ENCODE data around the gene XRCC3. TPM values are rescaled to one million over a fixed set of nuclear protein-coding genes. Genes with fewer than 3 reads are reported as not detected.
A peak's percentile ranks its signal among the peaks of the same experiment; 100 is the strongest.

Gene XRCC3
- total and polyA plus RNA-seq, 2 of the 8 experiments (the other 6 are each of a cell fraction or from before 2014, with no cell fraction given) = 36.9 to 41.8 TPM

- Histone ChIP-seq H3K18ac (ENCODE audit: extremely low read depth, low read length) (no peak overlapping the region), H2BK15ac (ENCODE audit: low read length) (no peak overlapping the region), H2AK5ac (ENCODE audit: low read depth, low read length) (no peak overlapping the region), H3K79me2 (ENCODE audit: control insufficient read depth in 1 of 2, insufficient read depth in 2 of 2, low read length in 2 of 2) (no peaks in the 10 kb centered on the region), H3K14ac (ENCODE audit: insufficient read length) (no peak overlapping the region), H2BK120ac (replicated peaks; ENCODE audit: low read depth, low read length) (no peak overlapping the region), H4K20me1 (replicated peaks in 1 of 2; ENCODE audit: control insufficient read depth in 1 of 2, insufficient read depth in 2 of 2, low read length in 2 of 2) (no peaks in the 10 kb centered on the region), H3K23ac (ENCODE audit: insufficient read length) (no peak overlapping the region), H2BK12ac (ENCODE audit: low read depth, low read length) (no peak overlapping the region), H3K4me3 (ENCODE audit: extremely low read depth in 1 of 4, insufficient read depth in 2 of 4, low read depth in 3 of 4, low read length in 4 of 4) (no peak overlapping the region), H3K4me1 (replicated peaks in 1 of 4; ENCODE audit: control insufficient read depth in 3 of 4, insufficient read depth in 4 of 4, low read length in 3 of 4) (peaks cover 0 to 3% (median under 1%) of the 10 kb centered on the region in 4 experiments; a peak in 2 of 7 replicates), H3K27ac (ENCODE audit: low read depth, low read length) (no peak overlapping the region), H3K27me3 (replicated peaks in 1 of 4; ENCODE audit: control insufficient read depth in 3 of 4, extremely low read depth in 1 of 4, insufficient read depth in 3 of 4, low read length in 3 of 4) (no peaks in the 10 kb centered on the region; a peak in 1 of 7 replicates), H4K91ac (replicated peaks; ENCODE audit: insufficient read length, low read length) (no peak overlapping the region), H4K5ac (ENCODE audit: insufficient read length, low read depth, low read length) (no peak overlapping the region), H3K36me3 (ENCODE audit: control insufficient read depth in 2 of 4, insufficient read depth in 4 of 4, low read length in 3 of 4) (no peaks in the 10 kb centered on the region; a peak in 2 of 8 replicates), H3K56ac (replicated peaks; ENCODE audit: insufficient read length, low read depth, low read length) (no peak overlapping the region), H3K4me2 (ENCODE audit: insufficient read depth in 1 of 2, low read depth in 2 of 2, low read length in 2 of 2) (no peak overlapping the region), H3K4ac (replicated peaks; ENCODE audit: insufficient read length, low read depth, low read length) (no peak overlapping the region), H4K8ac (ENCODE audit: extremely low read depth, insufficient read depth, low read length) (peak overlapping the region; percentile 69; the same call in 1 of the 2 replicates), H3K23me2 (ENCODE audit: low read depth, low read length) (no peaks in the 10 kb centered on the region), H3K9me3 (ENCODE audit: insufficient read depth in 2 of 2, low read depth in 1 of 2, low read length in 1 of 2) (no peaks in the 10 kb centered on the region), H2BK20ac (ENCODE audit: low read length) (no peak overlapping the region), H2BK5ac (ENCODE audit: low read depth, low read length) (no peak overlapping the region), H3K9ac (replicated peaks in 1 of 4; ENCODE audit: extremely low read depth in 1 of 4, low read depth in 3 of 4, low read length in 3 of 4) (no peak overlapping the region), H2AFZ (ENCODE audit: low read length) (no peak overlapping the region), H3K79me1 (ENCODE audit: low read depth, low read length) (no peaks in the 10 kb centered on the region)
- whole genome bisulfite sequencing, 2 experiments (ENCODE audit: extremely low coverage in 1 of 2, insufficient coverage in 1 of 2, insufficient read length in 1 of 2, insufficient replicate concordance in 2 of 2, low coverage in 1 of 2, low lambda C conversion rate in 2 of 2, missing lambda C conversion rate in 1 of 2) = 91% methylated on average over 14 of the region's 14 CpGs; no CpG with 5 or more reads in 1 of the 2 experiments
- CTCF ChIA-PET (ENCODE audit: partially characterized antibody) = interaction anchor here (0.6 to 1.3 kb wide), 4 partner anchors 30 to 235 kb away, joined by 3 to 4 read pairs (median 3); no protein-coding TSS in a partner anchor
- TF ChIP-seq, protein P1, sequence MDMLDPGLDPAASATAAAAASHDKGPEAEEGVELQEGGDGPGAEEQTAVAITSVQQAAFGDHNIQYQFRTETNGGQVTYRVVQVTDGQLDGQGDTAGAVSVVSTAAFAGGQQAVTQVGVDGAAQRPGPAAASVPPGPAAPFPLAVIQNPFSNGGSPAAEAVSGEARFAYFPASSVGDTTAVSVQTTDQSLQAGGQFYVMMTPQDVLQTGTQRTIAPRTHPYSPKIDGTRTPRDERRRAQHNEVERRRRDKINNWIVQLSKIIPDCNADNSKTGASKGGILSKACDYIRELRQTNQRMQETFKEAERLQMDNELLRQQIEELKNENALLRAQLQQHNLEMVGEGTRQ (IDR thresholded peaks at IDR 0.05; ENCODE audit: low read length) = no peak
- TF ChIP-seq TEAD4 (IDR thresholded peaks at IDR 0.05; ENCODE audit: low read depth, low read length) (no peak), ZNF274 (IDR thresholded peaks at IDR 0.05; ENCODE audit: borderline replicate concordance, extremely low read depth, low read length) (no peak), KDM5A (IDR thresholded peaks at IDR 0.05; ENCODE audit: low read length) (no peak), SP1 (IDR thresholded peaks at IDR 0.05; ENCODE audit: low read depth, low read length) (no peak), NANOG (IDR thresholded peaks at IDR 0.05; ENCODE audit: insufficient read depth, low read depth, low read length, poor library complexity, severe bottlenecking) (no peak), POLR2A (IDR thresholded peaks at IDR 0.05; ENCODE audit: control extremely low read depth in 1 of 2, low read depth in 2 of 2, low read length in 2 of 2) (no peak)
- DNase-seq (ENCODE audit: low read depth in 1 of 2, low spot score in 2 of 2) = no peak
- POLR2A ChIA-PET (ENCODE audit: partially characterized antibody) = interaction anchor here (1.1 kb wide), 1 partner anchor 17 kb away, joined by 3 read pairs; no protein-coding TSS in a partner anchor
- no peak for FAIRE-seq
Measured at GRCh38 chr14:103740991-103741689, 25.9 kb upstream of the XRCC3 start.

Measured in H1 (cell line).